ENCODE data around the gene KY.
"Not testable (repeated sequence)": the region's sequence is repeated elsewhere in the genome, so short reads cannot be mapped to it uniquely, and the experiment has no call there.

The KY gene

DNA sequence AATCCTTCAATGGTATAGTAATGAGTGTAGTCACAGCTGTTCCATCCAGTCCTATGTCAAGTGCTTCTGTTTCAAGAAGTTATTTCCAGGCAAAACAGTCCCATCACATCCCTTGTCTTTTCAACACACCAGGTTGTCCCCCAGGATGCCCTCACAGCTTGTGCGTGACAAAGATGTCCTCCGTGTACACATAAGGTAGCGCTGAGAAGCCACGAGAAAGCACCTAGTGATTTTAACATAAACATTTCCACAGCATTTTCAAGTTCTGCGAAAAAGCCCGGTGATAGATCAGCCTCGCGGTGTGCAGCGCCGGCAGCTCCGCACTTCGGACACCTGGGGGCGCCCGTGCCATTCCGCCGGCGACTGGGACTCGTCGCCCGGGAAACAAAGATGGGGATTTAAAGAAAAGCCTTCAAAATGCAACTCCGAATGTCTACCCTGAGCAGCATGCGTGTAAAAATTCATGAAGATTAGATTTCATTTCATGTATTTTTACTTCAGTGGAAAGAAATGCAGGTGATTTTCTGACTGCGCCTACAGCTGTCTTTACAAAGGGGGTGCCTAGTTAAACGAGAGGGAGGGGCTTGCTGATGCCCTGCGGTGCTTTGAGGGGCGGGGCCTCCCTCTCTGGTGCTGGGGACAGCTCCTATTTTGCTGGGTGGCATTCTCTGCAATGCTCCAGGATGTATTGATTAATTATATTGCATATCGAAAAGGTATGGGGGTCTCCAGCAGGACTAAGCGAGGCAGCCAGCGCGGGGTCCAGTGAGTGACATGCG lies 49.9 kb downstream of the KY start:
- peak; percentile 82 for DNase-seq

DNA sequence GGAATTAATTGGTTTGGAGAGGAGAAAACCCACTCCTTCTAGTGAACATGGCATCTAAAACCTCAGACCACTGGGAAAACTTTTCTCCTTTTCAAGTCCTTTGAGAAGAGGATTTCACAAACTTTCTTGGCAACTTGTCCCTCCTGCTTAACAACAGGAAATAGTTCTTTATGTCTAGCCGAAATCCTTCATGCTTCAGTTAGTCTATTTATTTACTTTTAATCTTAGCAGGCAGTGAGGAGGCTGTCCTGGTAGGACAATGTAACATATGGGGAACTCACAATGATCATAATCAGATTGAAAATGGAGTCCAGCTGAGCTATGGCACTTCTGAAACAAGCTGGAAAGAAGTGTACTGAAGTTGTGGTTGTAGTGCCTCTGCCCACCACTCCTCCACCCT lies 50.6 kb downstream of the KY start:
- no peak for DNase-seq

DNA sequence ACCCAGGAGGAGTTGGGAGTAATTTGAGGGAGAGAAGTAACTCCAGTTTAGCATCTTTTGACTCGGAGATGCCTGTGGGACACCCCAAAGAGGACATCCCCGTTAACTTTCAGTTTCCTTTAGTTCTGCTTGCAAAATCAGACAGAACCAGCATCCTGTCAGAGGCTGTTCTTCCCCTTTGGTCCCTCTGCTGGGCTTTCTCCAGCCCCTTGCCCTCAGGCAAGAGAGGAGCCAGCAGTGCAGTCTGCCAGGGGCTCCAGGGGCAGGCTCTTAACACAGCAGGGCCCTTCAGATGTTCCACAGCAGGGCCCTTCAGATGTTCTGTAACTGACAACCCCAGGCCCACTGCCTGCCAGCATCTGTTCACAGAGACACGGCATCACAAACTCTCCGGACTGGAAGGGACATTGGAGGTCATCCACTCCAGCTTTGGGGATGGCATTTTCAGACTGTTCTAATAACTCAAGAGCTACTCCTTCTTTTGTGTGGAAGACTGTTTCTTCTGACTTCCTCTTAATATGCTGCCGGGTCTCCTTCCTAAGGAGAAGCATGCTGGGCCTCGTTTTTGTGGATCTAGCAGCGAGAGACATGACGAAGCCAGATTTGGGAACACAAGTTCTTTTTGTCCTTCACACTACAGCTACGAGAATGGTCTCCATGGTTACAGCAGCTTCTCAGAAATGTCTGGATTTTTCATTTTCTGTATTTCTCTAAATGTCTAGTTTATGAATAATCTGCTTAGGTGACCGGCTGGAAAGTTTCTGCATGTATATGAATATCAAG lies 51.9 kb downstream of the KY start:
- no peak for DNase-seq

DNA sequence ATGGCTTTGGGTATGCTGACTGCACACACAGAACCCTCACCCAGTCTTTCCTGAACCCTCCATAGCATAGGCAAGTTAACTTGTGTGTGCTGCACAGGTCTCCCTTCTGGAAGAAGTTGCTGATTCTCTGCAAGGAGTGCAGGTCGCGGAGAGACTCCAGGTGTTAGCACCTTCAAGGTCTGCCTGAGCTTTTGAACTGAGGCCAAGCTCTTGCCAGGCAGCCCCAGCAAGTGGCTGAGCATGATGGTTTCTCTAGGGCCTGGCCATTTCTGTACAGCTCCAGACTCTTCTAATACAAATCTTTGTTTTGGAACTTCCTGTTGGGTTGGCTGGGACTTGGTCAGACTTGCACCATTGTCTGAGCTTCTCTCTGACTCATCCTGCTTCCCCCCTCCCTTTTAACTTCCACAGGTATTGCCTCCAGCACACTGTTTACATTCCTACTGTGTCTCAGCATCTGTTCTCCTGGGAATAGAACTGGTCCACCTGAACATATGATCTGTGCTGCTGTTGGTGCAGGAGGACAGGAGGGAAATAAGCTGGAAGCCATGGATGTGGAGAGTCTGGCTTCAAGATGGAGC lies 53.3 kb downstream of the KY start:
- no peak for DNase-seq

DNA sequence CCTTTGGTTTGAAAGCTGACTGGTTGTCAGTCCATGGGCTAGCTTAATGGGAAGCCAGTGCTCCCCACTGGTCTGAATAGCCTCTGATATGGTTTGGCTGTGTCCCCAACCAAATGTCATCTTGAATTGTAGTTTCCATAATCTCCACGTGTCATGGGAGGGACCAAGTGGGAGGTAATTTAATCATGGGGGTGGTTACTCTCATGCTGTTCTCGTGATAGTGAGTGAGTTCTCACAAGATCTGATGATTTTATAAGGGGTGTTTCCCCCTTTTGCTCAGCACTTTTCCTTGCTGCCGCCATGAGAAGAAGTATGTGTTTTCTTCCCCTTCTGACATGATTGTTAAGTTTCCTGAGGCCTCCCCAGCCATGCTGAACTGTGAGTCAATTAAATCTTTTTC lies 55.8 kb downstream of the KY start:
- not testable (repeated sequence) for DNase-seq

DNA sequence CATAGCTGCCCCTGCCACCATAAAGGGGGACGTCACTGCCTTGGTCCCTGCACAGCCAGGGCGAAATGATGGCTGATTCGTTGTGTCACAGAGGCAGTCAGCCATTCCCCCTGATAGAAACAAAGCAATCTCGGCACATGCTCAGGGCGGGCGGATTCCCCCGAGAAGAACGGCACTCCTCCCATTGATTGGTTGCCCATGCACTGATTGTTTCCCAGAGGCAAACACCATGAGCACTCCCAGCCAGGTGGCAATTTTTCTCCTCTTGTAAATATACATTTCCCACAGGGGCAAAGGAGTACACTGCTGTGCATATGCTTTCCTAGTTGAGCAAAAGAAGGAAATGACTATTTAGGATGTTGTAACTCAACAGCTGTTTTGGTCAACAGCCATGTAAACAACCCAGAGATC lies 56.5 kb downstream of the KY start:
- no peak for DNase-seq

DNA sequence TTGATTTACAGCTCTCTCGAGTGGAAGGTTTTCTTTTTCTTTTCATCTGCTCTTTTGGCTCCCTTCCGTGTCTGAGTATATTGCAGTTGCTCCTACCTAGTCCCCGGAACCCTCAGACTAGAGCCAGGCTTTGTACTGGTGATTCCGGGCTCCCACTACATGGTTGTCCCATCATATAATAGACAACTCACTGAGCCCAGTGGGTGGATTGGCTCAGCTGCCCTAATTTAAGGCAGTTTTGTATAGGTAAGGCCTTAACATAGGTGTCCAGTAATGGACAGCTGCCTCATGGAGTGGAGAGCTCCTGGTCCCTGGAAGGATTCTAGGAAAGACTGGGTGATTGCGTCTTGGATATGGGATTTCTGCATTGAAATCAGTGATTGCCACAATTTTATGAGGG lies 58.0 kb downstream of the KY start:
- no peak for DNase-seq

DNA sequence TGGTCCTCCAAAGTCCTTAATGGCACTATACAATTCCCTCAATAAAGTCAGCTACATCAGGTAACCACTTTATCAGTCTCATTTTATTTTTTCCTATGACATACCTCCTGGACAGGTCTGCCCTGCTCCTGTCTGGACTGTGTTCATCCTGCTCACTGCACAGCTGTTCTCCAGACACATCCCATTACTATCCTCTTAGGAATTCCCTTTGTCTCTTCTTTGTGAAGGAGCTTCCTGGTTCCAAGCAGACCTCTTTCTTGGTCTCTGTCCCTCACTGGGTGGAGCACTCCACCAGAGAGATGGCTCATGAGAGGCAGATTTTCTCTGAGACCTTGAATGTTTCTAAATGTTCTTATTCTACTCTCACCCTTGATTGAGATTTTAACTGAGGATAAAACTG lies 60.1 kb downstream of the KY start:
- DNase-seq, result no peak

DNA sequence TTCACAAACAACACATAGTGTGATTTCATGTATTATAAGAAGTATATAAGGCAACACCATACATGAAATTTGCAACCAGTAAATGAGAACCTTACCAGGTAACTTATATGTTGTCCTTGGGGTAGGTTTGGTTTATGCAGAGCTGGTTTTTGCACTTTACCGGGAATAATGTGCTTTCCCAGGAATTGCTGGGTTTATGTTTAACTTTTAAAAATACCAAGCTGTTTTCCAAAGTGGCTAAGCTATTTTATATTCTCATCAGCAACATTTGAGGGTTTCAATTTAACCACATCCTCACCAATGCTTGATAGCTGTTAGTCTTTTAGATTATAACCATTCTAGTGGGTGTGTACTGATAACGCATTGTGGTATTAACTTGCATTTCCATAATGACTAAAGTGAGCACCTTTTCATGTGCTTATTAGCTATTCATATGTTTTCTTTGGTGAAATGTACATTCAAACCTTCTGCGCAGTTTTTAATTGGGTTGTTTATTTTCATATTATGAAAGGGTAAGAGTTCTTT lies 71.6 kb downstream of the KY start:
- no peak for DNase-seq

DNA sequence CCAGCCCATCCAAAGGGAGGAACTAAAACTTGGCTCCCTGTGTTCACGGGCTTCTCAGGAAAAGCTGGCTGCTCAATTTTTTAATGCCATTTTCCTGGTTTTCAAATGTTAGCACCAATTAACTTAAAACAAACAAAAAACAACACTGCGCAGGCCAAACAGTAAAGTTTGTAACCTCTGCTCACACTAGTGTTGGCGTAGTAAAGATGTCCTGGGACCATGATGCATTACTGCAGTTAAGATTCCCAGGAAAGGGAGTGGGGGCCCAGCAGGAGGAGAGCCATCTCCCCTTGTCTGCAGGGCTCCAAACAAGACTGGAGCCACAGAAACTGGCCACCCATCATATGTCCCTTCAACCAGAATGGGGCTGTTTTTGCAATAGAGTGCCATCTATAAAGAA lies 74.0 kb downstream of the KY start:
- no peak for DNase-seq

DNA sequence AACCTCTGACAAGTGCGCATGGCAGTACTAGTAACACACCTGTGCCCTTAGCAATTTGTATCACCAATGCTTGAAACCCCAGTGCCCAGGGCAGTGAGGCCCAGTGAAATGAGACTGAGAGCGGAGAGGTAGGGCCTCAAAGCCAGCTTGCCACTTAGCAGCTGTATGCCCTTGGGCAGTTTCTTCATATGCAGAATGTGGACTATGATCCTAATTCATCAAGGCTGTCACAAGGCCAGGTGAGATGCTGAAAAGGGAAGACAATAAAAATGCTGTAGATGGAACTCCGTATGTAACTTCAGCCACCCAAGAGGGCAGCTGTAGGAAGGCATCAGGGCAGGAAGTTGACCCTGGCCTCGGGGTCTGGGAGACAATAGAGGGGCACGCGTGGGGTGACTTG lies 74.4 kb downstream of the KY start:
- DNase-seq, result no peak

DNA sequence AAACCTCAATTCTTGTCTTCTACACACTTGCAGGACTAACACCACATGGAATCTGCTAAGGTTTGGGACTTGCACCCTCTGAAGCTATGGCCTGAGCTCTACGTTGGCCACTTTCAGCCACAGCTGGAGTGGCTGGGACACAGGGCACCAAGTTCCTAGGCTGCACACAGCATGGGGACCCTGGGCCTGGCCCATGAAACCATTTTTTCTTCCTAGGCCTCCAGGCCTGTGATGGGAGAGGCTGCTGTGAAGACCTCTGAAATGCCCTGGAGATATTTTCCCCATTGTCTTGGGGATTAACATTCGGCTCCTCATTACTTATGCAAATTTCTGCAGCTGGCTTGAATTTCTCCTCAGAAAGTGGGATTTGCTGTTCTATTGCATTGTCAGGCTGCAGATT lies 80.9 kb downstream of the KY start:
- not testable (repeated sequence) for DNase-seq

DNA sequence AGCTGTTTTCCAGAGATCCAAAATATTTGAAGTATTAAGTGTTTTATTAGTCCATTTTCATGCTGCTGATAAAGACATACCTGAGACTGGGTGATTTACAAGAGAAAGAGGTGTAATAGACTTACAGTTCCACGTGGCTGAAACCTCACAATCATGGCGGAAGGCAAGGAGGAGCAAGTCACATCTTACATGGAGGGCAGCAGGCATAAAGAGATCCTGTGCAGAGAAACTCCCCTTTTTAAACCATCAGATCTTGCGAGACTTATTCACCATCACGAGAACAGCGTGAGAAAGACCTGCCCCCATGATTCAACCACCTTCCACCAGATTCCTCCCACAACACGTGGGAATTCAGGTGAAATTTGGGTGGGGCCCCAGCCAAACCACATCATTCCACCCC lies 82.0 kb downstream of the KY start:
- no peak for DNase-seq

DNA sequence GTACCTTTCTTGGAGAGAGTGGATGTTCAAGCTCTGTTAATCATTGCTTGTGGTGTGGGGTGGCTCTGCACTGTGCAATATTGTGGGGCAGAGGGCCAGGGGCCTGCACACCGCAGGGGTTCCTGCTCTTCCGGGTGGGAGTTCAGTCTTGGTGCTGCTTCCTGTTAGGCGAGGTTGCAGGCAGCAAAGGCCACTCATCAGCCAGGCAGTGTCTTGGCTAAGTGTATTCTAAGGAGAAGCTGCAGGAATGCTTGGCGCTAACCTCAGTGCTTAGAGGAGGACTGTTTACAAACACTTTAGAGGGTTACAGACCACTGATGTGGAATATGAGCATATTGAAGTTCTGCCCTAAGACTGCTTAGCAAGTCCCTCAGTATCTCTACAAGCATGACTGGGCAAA lies 83.2 kb downstream of the KY start:
- DNase-seq, result no peak

DNA sequence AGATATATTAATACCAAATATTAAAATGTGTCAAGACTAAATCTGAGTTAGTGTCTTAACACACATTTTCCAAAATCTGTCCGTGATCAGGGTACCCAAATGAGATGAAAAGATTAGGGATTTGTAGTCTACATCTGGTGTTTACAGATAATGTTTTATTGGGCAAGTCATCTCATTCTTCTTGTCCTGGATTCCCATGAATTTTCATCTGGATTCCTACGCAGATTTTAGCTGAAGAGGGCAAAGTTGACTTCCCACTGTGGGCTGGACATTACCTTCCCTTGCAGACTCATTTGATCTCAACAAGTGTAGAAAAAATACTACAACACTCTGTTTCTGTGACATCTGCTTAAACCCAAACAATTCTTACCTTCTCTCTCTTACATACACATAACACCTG lies 85.8 kb downstream of the KY start:
- no peak for DNase-seq

DNA sequence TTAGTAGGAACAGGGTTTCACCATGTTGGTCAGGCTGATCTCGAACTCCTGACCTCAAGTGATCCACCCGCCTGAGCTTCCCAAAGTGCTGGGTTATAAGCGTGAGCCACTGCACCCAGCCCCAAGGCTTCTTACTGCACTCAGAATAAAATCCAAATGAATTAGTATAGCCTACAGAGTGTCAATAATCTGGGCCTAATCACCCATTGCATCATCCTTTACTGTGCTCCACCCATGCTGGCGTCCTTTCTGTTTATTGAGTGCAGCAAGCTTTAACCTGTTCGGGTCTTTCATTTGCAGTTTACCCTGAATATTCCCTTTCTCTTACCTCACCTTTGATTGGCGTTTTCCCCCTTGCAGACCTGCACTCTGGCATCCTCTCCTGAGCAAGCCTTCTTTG lies 87.2 kb downstream of the KY start:
- no peak for DNase-seq

DNA sequence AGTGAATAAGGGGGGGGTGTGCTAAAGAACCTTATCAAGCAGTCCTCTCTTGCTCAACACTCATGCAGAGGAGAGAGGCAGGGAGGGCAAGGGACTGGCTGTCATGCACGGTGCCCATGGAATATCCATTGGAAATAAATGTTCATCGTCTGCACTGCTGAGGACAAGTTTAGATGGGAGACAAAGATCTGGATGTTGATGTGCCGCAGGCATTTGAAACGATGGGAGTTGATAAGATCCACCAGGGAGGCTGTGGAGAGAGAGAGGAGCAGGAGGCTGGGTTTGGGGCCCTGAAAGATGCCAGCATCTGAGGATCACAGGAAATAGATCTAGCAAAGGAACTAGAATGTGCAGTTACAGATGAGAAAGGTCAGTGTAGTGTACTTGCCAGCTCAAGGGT lies 88.8 kb downstream of the KY start:
- DNase-seq, result no peak

DNA sequence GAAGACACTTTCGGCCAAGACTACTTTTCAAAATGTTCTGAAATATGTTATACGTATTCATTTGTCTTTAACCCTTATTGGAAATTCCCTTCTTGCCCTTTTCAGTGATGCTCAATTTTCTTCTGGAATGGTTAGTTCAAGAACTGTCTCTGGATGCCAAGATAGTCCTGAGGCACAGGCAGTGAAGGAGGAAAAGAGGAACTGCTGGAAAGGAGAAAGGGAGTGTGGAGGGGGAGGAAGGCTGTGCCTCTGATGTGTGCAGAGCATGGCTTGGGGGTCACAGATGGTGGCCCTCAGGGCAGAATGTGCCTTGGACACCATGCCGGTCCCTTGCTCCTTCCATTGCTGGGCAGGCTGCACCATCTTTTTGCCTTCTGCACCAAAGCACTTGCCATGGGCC lies 91.2 kb downstream of the KY start:
- no peak for DNase-seq
